K562 (cell line): ENCODE results near the gene NEURL4. TPM values are rescaled to one million over a fixed set of nuclear protein-coding genes. Genes with fewer than 3 reads are reported as not detected.

Experiments
- ATF7 ChIP-seq: fragments of 450-650 bp; IDR thresholded peaks from 2 replicates; pipeline ENCODE4 v1.7.1; 2014; ENCODE audit warnings: mild to moderate bottlenecking, moderate library complexity
- CHD1 ChIP-seq: fragments of 200-600 bp; sonication (generic); IDR thresholded peaks from one replicate; pipeline ENCODE4 v1.6.1; 2012; ENCODE audit warnings: mild to moderate bottlenecking, moderate library complexity, low read length, inconsistent platforms
- CREB1 ChIP-seq, 2 experiments: sonication (generic) in 1 of 2; formaldehyde crosslinking in 1 of 2; IDR thresholded peaks; 2 replicates each; pipeline versions ENCODE4 v1.6.1 to v1.8.0; 2012 to 2022; ENCODE audit warnings: inconsistent platforms in 1 of 2, mild to moderate bottlenecking in 1 of 2, missing genetic modification reagents in 1 of 2, moderate library complexity in 1 of 2
- DACH1 ChIP-seq: fragments of 450-650 bp; IDR thresholded peaks from 2 replicates; pipeline ENCODE4 v1.6.1; 2018; ENCODE audit not compliant: partially characterized antibody
- E2F3 ChIP-seq: fragments of 250-450 bp; sonication (Bioruptor Pico); IDR thresholded peaks from 2 replicates; pipeline ENCODE4 v1.4.0; 2020; ENCODE audit warnings: mild to moderate bottlenecking
- EP400 ChIP-seq: fragments of 450-650 bp; IDR thresholded peaks from 2 replicates; pipeline ENCODE4 v1.6.1; 2017; ENCODE audit warnings: antibody characterized with exemption, mild to moderate bottlenecking, moderate library complexity
- HCFC1 ChIP-seq: IDR thresholded peaks from 2 replicates; pipeline ENCODE4 v1.6.1; 2012; ENCODE audit warnings: low read depth, low read length, improper control_type of control experiment
- HDAC1 ChIP-seq, 2 experiments: fragments of 450-650 bp; IDR thresholded peaks; 2 replicates each; pipeline ENCODE4 v1.6.1; 2016 to 2017; ENCODE audit warnings: inconsistent platforms in 1 of 2, mild to moderate bottlenecking in 1 of 2, moderate library complexity in 1 of 2
- JUND ChIP-seq, 2 experiments: IDR thresholded peaks; 2 replicates in 1 of 2; 3 replicates in 1 of 2; pipeline ENCODE4 v1.6.1; 2011; ENCODE audit warnings: borderline replicate concordance in 2 of 2, low read depth in 2 of 2, low read length in 2 of 2, improper control_type of control experiment in 1 of 2, missing biosample characterization in 1 of 2, missing genetic modification characterization in 1 of 2, missing genetic modification reagents in 1 of 2
- KLF13 ChIP-seq: fragments of 450-650 bp; IDR thresholded peaks from 2 replicates; pipeline ENCODE4 v1.6.1; 2016; ENCODE audit warnings: missing genetic modification characterization, low read depth, mild to moderate bottlenecking, missing compliant biosample characterization, moderate library complexity, borderline replicate concordance
- MAZ ChIP-seq, 2 experiments: fragments of 450-650 bp in 1 of 2; sonication (generic) in 1 of 2; formaldehyde crosslinking; IDR thresholded peaks in 1 of 2; conservative IDR thresholded peaks in 1 of 2; 2 replicates each; pipeline versions ENCODE4 v1.4.0 to v1.5.0; 2020; ENCODE audit warnings: mild to moderate bottlenecking in 1 of 2, missing genetic modification reagents in 1 of 2
- MEIS2 ChIP-seq: fragments of 450-650 bp; IDR thresholded peaks from 2 replicates; pipeline ENCODE4 v1.6.1; 2014; ENCODE audit warnings: mild to moderate bottlenecking; ENCODE audit not compliant: partially characterized antibody
- MTA1 ChIP-seq: fragments of 450-650 bp; IDR thresholded peaks from 2 replicates; pipeline ENCODE4 v1.6.1; 2017; ENCODE audit warnings: borderline replicate concordance
- MYBL2 ChIP-seq, 2 experiments: fragments of 450-650 bp in 1 of 2; sonication (generic) in 1 of 2; formaldehyde crosslinking in 1 of 2; IDR thresholded peaks; 2 replicates each; pipeline versions ENCODE4 v1.6.1 to v1.8.1; 2017 to 2022; ENCODE audit warnings: borderline replicate concordance in 1 of 2, inconsistent platforms in 1 of 2, low read depth in 1 of 2, mild to moderate bottlenecking in 1 of 2, missing genetic modification reagents in 1 of 2, moderate library complexity in 1 of 2
- NEUROD1 ChIP-seq: fragments of 150-350 bp; IDR thresholded peaks from 2 replicates; pipeline ENCODE4 v1.6.1; 2014; ENCODE audit warnings: borderline replicate concordance, low read length, low read depth; ENCODE audit not compliant: partially characterized antibody
- NFIC ChIP-seq: fragments of 450-650 bp; IDR thresholded peaks from 2 replicates; pipeline ENCODE4 v1.6.1; 2017; ENCODE audit warnings: mild to moderate bottlenecking, inconsistent platforms
- RFX1 ChIP-seq: fragments of 450-650 bp; IDR thresholded peaks from 2 replicates; pipeline ENCODE4 v1.6.1; 2016; ENCODE audit warnings: mild to moderate bottlenecking, moderate library complexity
- RHOXF2B ChIP-seq: fragments of 250-450 bp; sonication (Bioruptor Pico); conservative IDR thresholded peaks from 2 replicates; pipeline ENCODE4 v1.5.1; 2021
- TBP ChIP-seq: optimal IDR thresholded peaks from 2 replicates; pipeline ENCODE3; 2011; ENCODE audit warnings: low read depth, low read length, improper control_type of control experiment
- TCF7L2 ChIP-seq: fragments of 150-350 bp; IDR thresholded peaks from 2 replicates; pipeline ENCODE4 v1.6.1; 2016; ENCODE audit warnings: low read depth, mild to moderate bottlenecking, low read length, moderate library complexity
- TEAD2 ChIP-seq: fragments of 450-650 bp; IDR thresholded peaks from 2 replicates; pipeline ENCODE4 v1.6.1; 2016; ENCODE audit warnings: missing genetic modification characterization, control low read depth, missing compliant biosample characterization
- VEZF1 ChIP-seq: fragments of 200-800 bp; sonication (Bioruptor generic); IDR thresholded peaks from 2 replicates; pipeline ENCODE4 v1.6.1; 2017; ENCODE audit warnings: missing genetic modification characterization, missing compliant biosample characterization
- ZNF274 ChIP-seq: IDR thresholded peaks from 2 replicates; pipeline ENCODE4 v1.6.1; 2011; ENCODE audit warnings: low read depth, mild to moderate bottlenecking, low read length, moderate library complexity, borderline replicate concordance
- polyA plus RNA-seq, 8 experiments: library from polyadenylated mRNA; depleted of rRNA in 4 of 8; stranded (reverse) in 5 of 8; unstranded in 3 of 8; fragments of >200 nt; fragmentation: Nextera tagmentation in 2 of 8; fragmentation: Illumina TruSeq in 1 of 8; extraction: Ambion mirVana in 2 of 8; extraction: Trizol in 1 of 8; gene quantifications; 2 replicates each; pipeline versions ENCODE4 v1.2.1 to v1.2.3, GENCODE V29; 2011 to 2014; ENCODE audit warnings: inconsistent platforms in 1 of 8, missing spikeins in 1 of 8
- total RNA-seq, 7 experiments: library from RNA; depleted of rRNA in 6 of 7; stranded (reverse); fragments of >200 nt in 6 of 7; fragmentation: Illumina TruSeq in 2 of 7; extraction: Trizol in 2 of 7; gene quantifications; 2 replicates each; pipeline versions ENCODE4 v1.2.1 to v1.2.3, GENCODE V29; 2011 to 2021; ENCODE audit warnings: low replicate concordance in 1 of 7
- TF ChIP-seq, protein P1 (sequence below): sonication (generic); formaldehyde crosslinking; IDR thresholded peaks from 2 replicates; pipeline ENCODE4 v1.8.0; 2022; ENCODE audit warnings: missing genetic modification reagents, mild to moderate bottlenecking, moderate library complexity, borderline replicate concordance

Gene NEURL4
- total and polyA plus RNA-seq, 9 of the 15 experiments (the other 6 are each of a cell fraction or from before 2014, with no cell fraction given) = 0.08 to 37.4 (median 11.5) TPM

- TF ChIP-seq KLF13 (tag) (peak; percentile 86; the same call in 1 of the 2 replicates), MYBL2 (IDR thresholded peaks at IDR 0.05; ENCODE audit: low read depth) (no peak), MYBL2 (CRISPR knock-in tag; IDR thresholded peaks at IDR 0.05; ENCODE audit: borderline replicate concordance) (no peak), EP400 (peak; percentile 40; the same call in 1 of the 2 replicates), MEIS2 (peak; percentile 14), DACH1 (no peak), VEZF1 (CRISPR knock-in tag) (peak; percentile 79), JUND (IDR thresholded peaks at IDR 0.05; ENCODE audit: borderline replicate concordance, low read depth, low read length) (peak; percentile 14; the same call in 1 of the 2 replicates), JUND (tag; IDR thresholded peaks at IDR 0.05; ENCODE audit: borderline replicate concordance, low read depth, low read length) (0 out of 3 replicates have a peak, but pooled peaks have one; percentile 23), TBP (peak; percentile 4), ZNF274 (no peak), RHOXF2B (CRISPR knock-in tag) (no peak), CREB1 (IDR thresholded peaks at IDR 0.05) (peak; percentile 66), CREB1 (CRISPR knock-in tag; IDR thresholded peaks at IDR 0.05) (peak; percentile 74), CHD1 (no peak), MAZ (CRISPR knock-in tag; conservative IDR thresholded peaks at IDR 0.05 in 1 of 2, IDR thresholded peaks at IDR 0.05 in 1 of 2) (peak; percentile 47 to 72; a peak in 3 of 4 replicates), TEAD2 (tag) (no peak), E2F3 (CRISPR knock-in tag) (no peak), ATF7 (0 out of 2 replicates have a peak, but pooled peaks have one; percentile 53), NEUROD1 (peak; percentile 17), TCF7L2 (no peak), HCFC1 (peak; percentile 51; the same call in 1 of the 2 replicates), NFIC (no peak), HDAC1 (IDR thresholded peaks at IDR 0.05) (0 out of 4 replicates have a peak, but pooled peaks of 1 of the 2 experiments have one; percentile 51), MTA1 (no peak), RFX1 (peak; percentile 88)
- TF ChIP-seq, protein P1, sequence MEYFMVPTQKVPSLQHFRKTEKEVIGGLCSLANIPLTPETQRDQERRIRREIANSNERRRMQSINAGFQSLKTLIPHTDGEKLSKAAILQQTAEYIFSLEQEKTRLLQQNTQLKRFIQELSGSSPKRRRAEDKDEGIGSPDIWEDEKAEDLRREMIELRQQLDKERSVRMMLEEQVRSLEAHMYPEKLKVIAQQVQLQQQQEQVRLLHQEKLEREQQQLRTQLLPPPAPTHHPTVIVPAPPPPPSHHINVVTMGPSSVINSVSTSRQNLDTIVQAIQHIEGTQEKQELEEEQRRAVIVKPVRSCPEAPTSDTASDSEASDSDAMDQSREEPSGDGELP (CRISPR knock-in tag) = peak; percentile 61; the same call in 1 of the 2 replicates
Measured at GRCh38 chr17:7329374-7329996, 350 bp upstream of the NEURL4 start (continued).
